Measurements from ENCODE around the gene PPP1R37.

DNA sequence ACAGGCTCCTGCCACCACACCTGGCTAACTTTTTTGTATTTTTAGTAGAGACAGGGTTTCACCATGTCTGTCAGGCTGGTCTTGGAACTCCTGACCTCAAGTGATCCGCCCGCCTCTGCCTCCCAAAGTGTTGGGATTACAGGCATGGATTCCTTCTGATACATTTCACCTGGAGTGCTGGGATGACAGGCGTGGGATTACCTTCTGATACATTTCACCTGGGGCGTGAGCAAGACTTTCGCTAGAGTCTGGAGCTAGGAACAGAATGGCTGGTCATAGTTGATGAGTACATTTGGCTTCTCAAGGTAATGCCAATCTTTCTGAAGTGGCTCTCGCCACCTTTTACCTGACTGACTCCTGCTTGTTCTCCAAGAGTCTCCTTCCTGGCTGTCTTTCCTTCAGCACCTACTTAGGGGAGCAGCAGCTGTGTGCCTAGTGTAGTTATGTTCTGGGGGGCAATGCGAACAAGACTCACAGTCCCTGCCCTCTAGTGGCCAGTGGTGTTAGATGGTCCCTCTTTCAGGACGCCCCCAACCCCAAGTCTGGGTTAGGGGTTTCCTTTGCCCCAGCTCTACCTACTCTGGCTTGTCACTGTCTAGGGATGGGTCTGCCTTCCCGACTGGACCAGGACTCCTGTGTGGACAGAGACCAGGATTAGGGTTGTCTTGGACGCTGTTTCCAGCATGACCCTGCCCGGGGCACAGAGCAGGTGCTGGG lies 19.3 kb downstream of the PPP1R37 start:
- no peak for TF ChIP-seq CTCF (conservative IDR thresholded peaks at IDR 0.05 in 1 of 2, IDR thresholded peaks at IDR 0.05 in 1 of 2; ENCODE audit: low read depth in 1 of 2, low read length in 2 of 2)
- no peak for TF ChIP-seq EZH2 (IDR thresholded peaks at IDR 0.05; ENCODE audit: low read length, missing control alignments)

All from fibroblast of lung (primary cell).